H1 (cell line): ENCODE measurements around the gene NIT2. TPM values are rescaled to one million over a fixed set of nuclear protein-coding genes. Genes with fewer than 3 reads are reported as not detected.

Experiments
- EGR1 ChIP-seq: IDR thresholded peaks from 2 replicates; pipeline ENCODE4 v1.6.1; 2011; ENCODE audit warnings: low read depth, low read length, borderline replicate concordance
- HDAC2 ChIP-seq, 2 experiments: fragments of 300-600 bp in 1 of 2; sonication (generic) in 1 of 2; IDR thresholded peaks; 2 replicates each; pipeline ENCODE4 v1.6.1; 2011 to 2012; ENCODE audit warnings: low read depth in 2 of 2, low read length in 2 of 2, mild to moderate bottlenecking in 2 of 2, moderate library complexity in 2 of 2, borderline replicate concordance in 1 of 2, inconsistent platforms in 1 of 2
- PHF8 ChIP-seq: fragments of 200-600 bp; sonication (generic); conservative IDR thresholded peaks from 2 replicates; pipeline ENCODE4 v1.7.1; 2012; ENCODE audit warnings: low read depth, mild to moderate bottlenecking, inconsistent platforms, low read length, moderate library complexity
- TEAD4 ChIP-seq: IDR thresholded peaks from 2 replicates; pipeline ENCODE4 v1.6.1; 2012; ENCODE audit warnings: low read depth, low read length, inconsistent platforms, mixed read lengths
- polyA plus RNA-seq, 7 experiments: library from polyadenylated mRNA; depleted of rRNA in 3 of 7; stranded (reverse) in 5 of 7; unstranded in 2 of 7; fragments of >200 nt in 5 of 7; fragments of 200-250 nt in 2 of 7; gene quantifications; 1 replicate in 5 of 7; 2 replicates in 1 of 7; 4 replicates in 1 of 7; pipeline versions ENCODE4 v1.2.1 to v1.2.3, GENCODE V29; 2011 to 2013; ENCODE audit warnings: missing spikeins in 2 of 7, mixed read lengths in 2 of 7
- total RNA-seq: library from RNA; stranded (reverse); fragmentation: NEBNext Ultra II Directional; extraction: Animal tissue kit (Norgen Biotek cat#: 25700); gene quantifications from 2 replicates; pipeline ENCODE4 v1.2.1, GENCODE V29; 2021
- TF ChIP-seq, protein P1 (sequence below): fragments of 300-600 bp; sonication (generic); IDR thresholded peaks from 2 replicates; pipeline ENCODE4 v1.7.1; 2012; ENCODE audit warnings: low read length, moderate library complexity, mild to moderate bottlenecking, inconsistent platforms; ENCODE audit not compliant: insufficient replicate concordance

Gene NIT2
- total and polyA plus RNA-seq, 2 of the 8 experiments (the other 6 are each of a cell fraction or from before 2014, with no cell fraction given), result 15.2 to 25.3 TPM

DNA sequence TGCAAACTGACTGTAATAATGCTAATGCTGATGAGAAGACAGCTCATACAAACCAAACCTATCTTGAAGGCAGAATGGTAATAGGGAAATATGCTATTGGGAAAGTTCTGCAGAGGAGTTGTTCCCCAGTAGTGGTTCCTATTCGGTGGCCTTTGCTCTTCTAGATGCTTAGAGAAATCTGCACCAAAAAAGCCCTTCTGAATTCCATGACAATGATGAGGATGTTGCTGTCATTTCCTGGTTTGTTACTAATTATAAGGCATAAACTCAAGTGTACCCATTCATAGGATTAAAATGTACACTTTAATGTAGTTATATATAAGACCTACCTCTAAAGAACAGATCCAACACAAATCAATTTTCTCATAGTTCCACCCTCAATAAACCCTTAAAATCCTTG is 36.2 kb downstream of the NIT2 start (continued):
- TF ChIP-seq, protein P1, sequence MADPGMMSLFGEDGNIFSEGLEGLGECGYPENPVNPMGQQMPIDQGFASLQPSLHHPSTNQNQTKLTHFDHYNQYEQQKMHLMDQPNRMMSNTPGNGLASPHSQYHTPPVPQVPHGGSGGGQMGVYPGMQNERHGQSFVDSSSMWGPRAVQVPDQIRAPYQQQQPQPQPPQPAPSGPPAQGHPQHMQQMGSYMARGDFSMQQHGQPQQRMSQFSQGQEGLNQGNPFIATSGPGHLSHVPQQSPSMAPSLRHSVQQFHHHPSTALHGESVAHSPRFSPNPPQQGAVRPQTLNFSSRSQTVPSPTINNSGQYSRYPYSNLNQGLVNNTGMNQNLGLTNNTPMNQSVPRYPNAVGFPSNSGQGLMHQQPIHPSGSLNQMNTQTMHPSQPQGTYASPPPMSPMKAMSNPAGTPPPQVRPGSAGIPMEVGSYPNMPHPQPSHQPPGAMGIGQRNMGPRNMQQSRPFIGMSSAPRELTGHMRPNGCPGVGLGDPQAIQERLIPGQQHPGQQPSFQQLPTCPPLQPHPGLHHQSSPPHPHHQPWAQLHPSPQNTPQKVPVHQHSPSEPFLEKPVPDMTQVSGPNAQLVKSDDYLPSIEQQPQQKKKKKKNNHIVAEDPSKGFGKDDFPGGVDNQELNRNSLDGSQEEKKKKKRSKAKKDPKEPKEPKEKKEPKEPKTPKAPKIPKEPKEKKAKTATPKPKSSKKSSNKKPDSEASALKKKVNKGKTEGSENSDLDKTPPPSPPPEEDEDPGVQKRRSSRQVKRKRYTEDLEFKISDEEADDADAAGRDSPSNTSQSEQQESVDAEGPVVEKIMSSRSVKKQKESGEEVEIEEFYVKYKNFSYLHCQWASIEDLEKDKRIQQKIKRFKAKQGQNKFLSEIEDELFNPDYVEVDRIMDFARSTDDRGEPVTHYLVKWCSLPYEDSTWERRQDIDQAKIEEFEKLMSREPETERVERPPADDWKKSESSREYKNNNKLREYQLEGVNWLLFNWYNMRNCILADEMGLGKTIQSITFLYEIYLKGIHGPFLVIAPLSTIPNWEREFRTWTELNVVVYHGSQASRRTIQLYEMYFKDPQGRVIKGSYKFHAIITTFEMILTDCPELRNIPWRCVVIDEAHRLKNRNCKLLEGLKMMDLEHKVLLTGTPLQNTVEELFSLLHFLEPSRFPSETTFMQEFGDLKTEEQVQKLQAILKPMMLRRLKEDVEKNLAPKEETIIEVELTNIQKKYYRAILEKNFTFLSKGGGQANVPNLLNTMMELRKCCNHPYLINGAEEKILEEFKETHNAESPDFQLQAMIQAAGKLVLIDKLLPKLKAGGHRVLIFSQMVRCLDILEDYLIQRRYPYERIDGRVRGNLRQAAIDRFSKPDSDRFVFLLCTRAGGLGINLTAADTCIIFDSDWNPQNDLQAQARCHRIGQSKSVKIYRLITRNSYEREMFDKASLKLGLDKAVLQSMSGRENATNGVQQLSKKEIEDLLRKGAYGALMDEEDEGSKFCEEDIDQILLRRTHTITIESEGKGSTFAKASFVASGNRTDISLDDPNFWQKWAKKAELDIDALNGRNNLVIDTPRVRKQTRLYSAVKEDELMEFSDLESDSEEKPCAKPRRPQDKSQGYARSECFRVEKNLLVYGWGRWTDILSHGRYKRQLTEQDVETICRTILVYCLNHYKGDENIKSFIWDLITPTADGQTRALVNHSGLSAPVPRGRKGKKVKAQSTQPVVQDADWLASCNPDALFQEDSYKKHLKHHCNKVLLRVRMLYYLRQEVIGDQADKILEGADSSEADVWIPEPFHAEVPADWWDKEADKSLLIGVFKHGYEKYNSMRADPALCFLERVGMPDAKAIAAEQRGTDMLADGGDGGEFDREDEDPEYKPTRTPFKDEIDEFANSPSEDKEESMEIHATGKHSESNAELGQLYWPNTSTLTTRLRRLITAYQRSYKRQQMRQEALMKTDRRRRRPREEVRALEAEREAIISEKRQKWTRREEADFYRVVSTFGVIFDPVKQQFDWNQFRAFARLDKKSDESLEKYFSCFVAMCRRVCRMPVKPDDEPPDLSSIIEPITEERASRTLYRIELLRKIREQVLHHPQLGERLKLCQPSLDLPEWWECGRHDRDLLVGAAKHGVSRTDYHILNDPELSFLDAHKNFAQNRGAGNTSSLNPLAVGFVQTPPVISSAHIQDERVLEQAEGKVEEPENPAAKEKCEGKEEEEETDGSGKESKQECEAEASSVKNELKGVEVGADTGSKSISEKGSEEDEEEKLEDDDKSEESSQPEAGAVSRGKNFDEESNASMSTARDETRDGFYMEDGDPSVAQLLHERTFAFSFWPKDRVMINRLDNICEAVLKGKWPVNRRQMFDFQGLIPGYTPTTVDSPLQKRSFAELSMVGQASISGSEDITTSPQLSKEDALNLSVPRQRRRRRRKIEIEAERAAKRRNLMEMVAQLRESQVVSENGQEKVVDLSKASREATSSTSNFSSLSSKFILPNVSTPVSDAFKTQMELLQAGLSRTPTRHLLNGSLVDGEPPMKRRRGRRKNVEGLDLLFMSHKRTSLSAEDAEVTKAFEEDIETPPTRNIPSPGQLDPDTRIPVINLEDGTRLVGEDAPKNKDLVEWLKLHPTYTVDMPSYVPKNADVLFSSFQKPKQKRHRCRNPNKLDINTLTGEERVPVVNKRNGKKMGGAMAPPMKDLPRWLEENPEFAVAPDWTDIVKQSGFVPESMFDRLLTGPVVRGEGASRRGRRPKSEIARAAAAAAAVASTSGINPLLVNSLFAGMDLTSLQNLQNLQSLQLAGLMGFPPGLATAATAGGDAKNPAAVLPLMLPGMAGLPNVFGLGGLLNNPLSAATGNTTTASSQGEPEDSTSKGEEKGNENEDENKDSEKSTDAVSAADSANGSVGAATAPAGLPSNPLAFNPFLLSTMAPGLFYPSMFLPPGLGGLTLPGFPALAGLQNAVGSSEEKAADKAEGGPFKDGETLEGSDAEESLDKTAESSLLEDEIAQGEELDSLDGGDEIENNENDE, result no peak
- TF ChIP-seq PHF8 (no peak), EGR1 (no peak), TEAD4 (no peak), HDAC2 (IDR thresholded peaks at IDR 0.05; ENCODE audit: borderline replicate concordance in 1 of 2, low read depth in 2 of 2, low read length in 2 of 2) (no peak)
- TF ChIP-seq, all 59 proteins: peak for 0
